GM12865 (cell line): ENCODE data around the gene ECEL1.
"Not testable (repeated sequence)": the region's sequence is repeated elsewhere in the genome, so short reads cannot be mapped to it uniquely, and the experiment has no call there.

Experiments used
- DNase-seq: peaks from one replicate; pipeline ENCODE4 v3.0.0; 2010; ENCODE audit warnings: low read depth
- H3K4me3 ChIP-seq: 2 replicates; pipeline ENCODE4 v1.5.1; 2011; ENCODE audit warnings: mild to moderate bottlenecking, low read depth, low read length, control low read depth
- CTCF ChIP-seq: IDR thresholded peaks from 2 replicates; pipeline ENCODE4 v1.5.1; 2011; ENCODE audit warnings: low read length, control low read depth, low read depth, inconsistent platforms; ENCODE audit not compliant: insufficient read depth; ENCODE audit errors: missing control alignments

Gene ECEL1

GRCh38 chr2:232436381-232437194, 51.0 kb downstream of the ECEL1 start:
- DNase-seq: no peak
- no peak for TF ChIP-seq CTCF
- no peak overlapping the region for H3K4me3 ChIP-seq

- TF ChIP-seq CTCF: no peak
- no peak overlapping the region for H3K4me3 ChIP-seq
- DNase-seq: no peak
Measured at GRCh38 chr2:232435805-232436204, 51.8 kb downstream of the ECEL1 start.

- TF ChIP-seq CTCF: no peak
- no peak overlapping the region for H3K4me3 ChIP-seq
- no peak for DNase-seq
Measured at GRCh38 chr2:232435375-232435648, 52.3 kb downstream of the ECEL1 start.

- TF ChIP-seq CTCF: no peak
- DNase-seq: no peak
- no peak overlapping the region for H3K4me3 ChIP-seq
Measured at GRCh38 chr2:232434563-232435374, 52.9 kb downstream of the ECEL1 start.

GRCh38 chr2:232434091-232434490, 53.5 kb downstream of the ECEL1 start:
- TF ChIP-seq CTCF: no peak
- H3K4me3 ChIP-seq: no peak overlapping the region
- DNase-seq: no peak

- DNase-seq: not testable (repeated sequence)
Measured at GRCh38 chr2:232433622-232434021, 54.0 kb downstream of the ECEL1 start.

GRCh38 chr2:232432598-232433184, 54.9 kb downstream of the ECEL1 start:
- no peak overlapping the region for H3K4me3 ChIP-seq
- no peak for DNase-seq
- TF ChIP-seq CTCF: no peak

More at GRCh38 chr2:232433622-232434021, 54.0 kb downstream of the ECEL1 start:
- H3K4me3 ChIP-seq: not testable (repeated sequence)
